ENCODE measurements around the gene IL1RN. TPM values are rescaled to one million over a fixed set of nuclear protein-coding genes. Genes with fewer than 3 reads are reported as not detected.
A peak's percentile ranks its signal among the peaks of the same experiment; 100 is the strongest.

The IL1RN gene
- total RNA-seq, 4 donors from 2014 or later = 0.67 to 1.3 (median 1.3) TPM; not detected in 1

DNA sequence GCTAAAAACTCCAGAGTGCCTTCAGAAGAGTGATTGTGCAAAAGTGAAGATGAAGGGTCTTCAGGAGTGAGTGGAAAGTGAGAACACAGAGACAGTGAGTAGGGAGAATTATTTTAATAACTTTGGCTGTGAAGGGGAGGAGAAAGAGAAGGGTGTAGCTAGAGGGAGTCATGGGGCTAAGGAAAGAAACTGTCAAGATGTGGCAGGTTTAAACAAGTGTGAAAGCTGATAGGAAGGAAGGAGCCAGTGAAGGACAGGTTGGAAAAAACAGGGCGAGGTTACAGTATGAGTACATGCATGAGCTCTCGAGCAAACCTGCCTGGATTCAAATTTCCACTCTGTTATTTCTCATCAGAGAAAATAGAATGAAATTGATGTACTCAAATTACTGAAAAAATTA lies 41.9 kb upstream of the IL1RN start:
- 87 to 90% methylated on average over 2 of the region's 2 CpGs for WGBS, 2 donors
- Histone ChIP-seq H3K27ac (no peak overlapping the region), H3K36me3 (no peaks in the 10 kb centered on the region), H3K9me3 (no peaks in the 10 kb centered on the region), H3K4me1 (peaks cover 21 to 23% of the 10 kb centered on the region in 2 donors), H3K4me3 (replicated peaks in 1 of 3) (no peak overlapping the region), H3K27me3 (no peaks in the 10 kb centered on the region)
- TF ChIP-seq, protein P1, sequence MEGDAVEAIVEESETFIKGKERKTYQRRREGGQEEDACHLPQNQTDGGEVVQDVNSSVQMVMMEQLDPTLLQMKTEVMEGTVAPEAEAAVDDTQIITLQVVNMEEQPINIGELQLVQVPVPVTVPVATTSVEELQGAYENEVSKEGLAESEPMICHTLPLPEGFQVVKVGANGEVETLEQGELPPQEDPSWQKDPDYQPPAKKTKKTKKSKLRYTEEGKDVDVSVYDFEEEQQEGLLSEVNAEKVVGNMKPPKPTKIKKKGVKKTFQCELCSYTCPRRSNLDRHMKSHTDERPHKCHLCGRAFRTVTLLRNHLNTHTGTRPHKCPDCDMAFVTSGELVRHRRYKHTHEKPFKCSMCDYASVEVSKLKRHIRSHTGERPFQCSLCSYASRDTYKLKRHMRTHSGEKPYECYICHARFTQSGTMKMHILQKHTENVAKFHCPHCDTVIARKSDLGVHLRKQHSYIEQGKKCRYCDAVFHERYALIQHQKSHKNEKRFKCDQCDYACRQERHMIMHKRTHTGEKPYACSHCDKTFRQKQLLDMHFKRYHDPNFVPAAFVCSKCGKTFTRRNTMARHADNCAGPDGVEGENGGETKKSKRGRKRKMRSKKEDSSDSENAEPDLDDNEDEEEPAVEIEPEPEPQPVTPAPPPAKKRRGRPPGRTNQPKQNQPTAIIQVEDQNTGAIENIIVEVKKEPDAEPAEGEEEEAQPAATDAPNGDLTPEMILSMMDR (IDR thresholded peaks at IDR 0.05) = no peak
- no peak for DNase-seq
- intact Hi-C loops (cut with DNase I) = loop anchor here (10.0 kb wide), 1 partner anchor 109 kb away; no protein-coding TSS in a partner anchor

DNA sequence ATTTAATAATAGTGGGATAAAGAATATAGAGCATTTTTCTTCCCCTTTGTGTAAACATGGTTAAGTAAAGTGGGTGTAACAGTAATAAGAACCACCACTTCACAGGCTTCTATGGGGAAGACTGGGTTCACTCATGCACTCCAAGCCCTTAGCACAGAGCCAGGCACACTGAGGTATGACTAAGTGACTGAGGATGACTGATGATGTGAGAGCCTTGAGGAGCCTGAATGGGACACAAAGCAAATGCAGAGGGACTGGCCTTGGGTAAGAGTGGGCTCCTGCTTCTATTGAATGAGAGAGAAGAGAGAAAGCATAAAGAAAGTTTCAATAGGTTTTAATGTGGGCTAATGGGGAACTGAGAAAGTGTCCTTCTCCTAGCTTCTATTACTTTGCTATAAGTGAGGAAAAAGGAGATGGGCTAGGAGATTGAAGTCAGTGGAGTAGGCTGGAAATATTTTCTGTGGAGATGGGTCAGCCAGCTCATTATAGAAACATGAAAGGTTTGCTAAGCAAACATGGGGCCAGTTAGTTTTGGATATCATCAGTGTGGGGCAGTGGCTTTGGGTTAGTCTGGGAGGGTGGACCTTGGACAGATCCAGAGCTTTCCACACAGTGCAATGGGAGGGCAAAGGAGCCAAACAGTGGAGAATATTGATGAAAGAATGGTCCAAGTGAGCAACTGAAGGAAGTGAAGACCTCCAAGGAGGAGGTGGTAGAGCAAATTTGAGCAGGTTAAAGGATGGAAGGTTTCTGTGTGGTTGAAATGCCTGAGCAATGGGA lies 39.0 kb upstream of the IL1RN start:
- no peaks in the 10 kb centered on the region for H3K27me3 ChIP-seq
- TF ChIP-seq POLR2A (IDR thresholded peaks at IDR 0.05) = no peak
- H3K4me3 ChIP-seq (replicated peaks in 1 of 3) = no peak overlapping the region
- H3K36me3 ChIP-seq = no peaks in the 10 kb centered on the region
- H3K9me3 ChIP-seq = no peaks in the 10 kb centered on the region
- peak overlapping the region in 1 of 3 donors; percentile 40 for H3K27ac ChIP-seq
- peak; percentile 60 to 71 for DNase-seq
- peaks cover 21 to 23% of the 10 kb centered on the region in 2 donors for H3K4me1 ChIP-seq
- intact Hi-C loops (cut with DNase I) = loop anchor here (10.0 kb wide), 1 partner anchor 106 kb away; no protein-coding TSS in a partner anchor

DNA sequence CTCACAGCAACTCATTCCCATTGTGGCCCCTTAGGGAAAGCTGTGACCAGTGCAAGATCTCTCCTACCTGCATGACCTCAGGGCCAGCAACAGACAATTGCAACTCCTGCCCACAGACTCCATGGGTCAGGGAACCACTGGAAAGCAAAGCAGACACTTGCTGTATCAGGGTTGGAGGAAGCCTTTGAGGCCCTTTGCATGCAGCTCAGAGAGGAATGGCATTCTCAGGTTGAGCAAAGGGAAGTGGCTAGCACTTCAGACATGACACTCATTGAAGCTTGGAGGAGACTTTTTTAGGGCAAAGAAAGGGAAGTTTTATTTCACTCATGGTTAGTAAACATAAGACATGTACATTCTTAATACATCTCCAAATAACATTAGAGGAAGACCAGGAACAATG lies 37.5 kb upstream of the IL1RN start:
- TF ChIP-seq, protein P1 (IDR thresholded peaks at IDR 0.05) = no peak
- no peak for TF ChIP-seq POLR2A (IDR thresholded peaks at IDR 0.05)
- no peak for DNase-seq
- Histone ChIP-seq H3K4me3 (replicated peaks in 1 of 3) (no peak overlapping the region), H3K27ac (no peak overlapping the region), H3K4me1 (peaks cover 14 to 16% of the 10 kb centered on the region in 2 donors), H3K9me3 (no peaks in the 10 kb centered on the region), H3K27me3 (no peaks in the 10 kb centered on the region), H3K36me3 (no peaks in the 10 kb centered on the region)
- intact Hi-C loops (cut with DNase I) = loop anchor here (10.0 kb wide), 1 partner anchor 105 kb away; no protein-coding TSS in a partner anchor

DNA sequence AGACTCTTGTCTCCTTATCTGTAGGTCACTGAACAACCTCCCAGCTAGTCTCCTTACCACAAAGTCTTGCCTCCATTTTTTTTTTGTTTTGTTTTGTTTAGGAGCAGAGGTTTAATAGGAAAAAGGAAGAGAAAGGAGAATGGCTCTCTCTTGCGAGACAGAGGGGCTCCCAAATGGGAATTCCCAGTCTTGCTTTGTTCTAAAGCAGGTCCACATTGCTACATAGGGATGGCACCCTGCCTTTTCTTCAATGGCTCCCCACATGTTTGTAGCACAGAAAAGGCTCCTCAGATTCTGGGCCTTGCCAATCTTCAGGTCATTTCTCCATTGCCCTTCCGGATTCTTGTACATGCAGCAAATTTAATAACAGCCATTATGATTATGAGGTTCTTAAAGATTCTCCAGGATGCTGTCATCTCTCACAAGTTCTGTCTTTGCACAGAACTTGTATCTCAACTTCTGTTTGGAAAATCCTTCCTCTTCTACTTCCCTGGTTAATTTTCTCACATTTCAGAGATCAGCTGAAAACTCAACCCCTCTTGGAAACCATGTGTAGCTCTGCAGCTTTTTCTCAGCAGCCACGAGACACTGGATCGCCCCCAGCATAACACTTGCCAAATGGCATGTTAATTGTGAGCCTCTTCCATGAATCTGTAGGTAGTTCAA lies 36.0 kb upstream of the IL1RN start:
- no peak for DNase-seq
- Histone ChIP-seq H3K36me3 (no peaks in the 10 kb centered on the region), H3K27me3 (no peaks in the 10 kb centered on the region), H3K9me3 (no peaks in the 10 kb centered on the region), H3K4me3 (replicated peaks in 1 of 3) (no peak overlapping the region), H3K27ac (no peak overlapping the region), H3K4me1 (peaks cover 9 to 14% of the 10 kb centered on the region in 2 donors)
- no peak for TF ChIP-seq POLR2A (IDR thresholded peaks at IDR 0.05)
- TF ChIP-seq, protein P1 (IDR thresholded peaks at IDR 0.05) = no peak
- intact Hi-C loops (cut with DNase I) = no loop called here
- WGBS, 2 donors = 67 to 85% methylated on average over 4 of the region's 4 CpGs

DNA sequence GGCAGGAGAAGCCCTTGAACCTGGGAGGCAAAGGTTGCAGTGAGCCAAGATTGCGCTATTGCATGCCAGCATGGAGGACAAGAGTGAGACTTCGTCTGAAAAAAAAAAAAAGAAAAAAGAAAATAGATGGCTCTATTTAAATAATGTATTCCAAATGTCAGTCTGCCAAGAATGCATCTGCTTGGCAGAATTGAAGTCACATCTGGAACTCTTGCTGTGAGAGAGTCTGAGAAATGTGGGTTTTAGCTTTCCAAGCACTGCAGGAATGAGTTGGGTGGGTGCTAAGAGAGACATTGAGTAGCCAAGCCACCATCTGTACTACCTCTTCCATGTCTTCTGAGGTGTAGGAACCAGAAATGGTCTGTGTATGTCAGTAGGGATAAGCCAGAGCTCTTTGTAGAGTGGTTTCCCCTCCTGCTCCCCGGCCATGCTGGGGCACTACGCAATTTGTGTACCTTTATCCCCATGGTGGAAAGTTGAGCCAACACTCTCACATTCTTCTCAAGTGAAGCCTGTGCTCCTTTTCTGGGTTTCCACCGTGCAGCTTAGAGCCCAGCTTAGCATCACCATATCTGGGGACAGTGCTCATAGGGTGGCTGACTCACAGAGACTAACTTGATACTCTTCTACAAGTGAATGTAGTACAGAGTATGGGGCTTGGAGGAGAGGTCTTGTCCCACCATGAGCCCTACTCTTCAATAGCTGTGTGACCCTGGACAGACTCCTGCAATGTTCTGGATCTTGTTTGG lies 34.4 kb upstream of the IL1RN start:
- 89 to 90% methylated on average over 5 of the region's 5 CpGs for WGBS, 2 donors

More for the DNA sequence above, 34.4 kb upstream of the IL1RN start:
- Histone ChIP-seq H3K4me1 (peaks cover 7 to 8% of the 10 kb centered on the region in 2 donors), H3K36me3 (no peaks in the 10 kb centered on the region), H3K27me3 (no peaks in the 10 kb centered on the region), H3K27ac (no peak overlapping the region), H3K4me3 (replicated peaks in 1 of 3) (no peak overlapping the region), H3K9me3 (no peaks in the 10 kb centered on the region)
- intact Hi-C loops (cut with DNase I) = no loop called here
- no peak for DNase-seq
- TF ChIP-seq POLR2A (IDR thresholded peaks at IDR 0.05) = no peak
- TF ChIP-seq, protein P1 (IDR thresholded peaks at IDR 0.05) = no peak

Data from thyroid gland (tissue), 4 donors.